Ishikawa (cell line): ENCODE results near the gene KIRREL3.

Experiments used
- CREB1 ChIP-seq: IDR thresholded peaks from 2 replicates; pipeline ENCODE4 v1.6.1; 2012; ENCODE audit warnings: low read depth
- FOXM1 ChIP-seq: IDR thresholded peaks from 2 replicates; pipeline ENCODE4 v1.6.1; 2012; ENCODE audit warnings: low read depth, borderline replicate concordance
- ZBTB7A ChIP-seq: IDR thresholded peaks from 2 replicates; pipeline ENCODE4 v1.6.1; 2012; ENCODE audit warnings: low read depth

- TF ChIP-seq FOXM1 = no peak
- TF ChIP-seq ZBTB7A = no peak
- TF ChIP-seq CREB1 = no peak
These were observed 183.9 kb downstream of the KIRREL3 start for GRCh38 chr11:126816645-126817044.
